HCT116 (cell line): ENCODE measurements around the gene FIZ1. TPM values are rescaled to one million over a fixed set of nuclear protein-coding genes. Genes with fewer than 3 reads are reported as not detected.

Experiments used
- ATAC-seq: fragments of 200-7000 bp; cut with Tn5 transposase; 2 replicates; pipeline ENCODE4 v1.9.1; 2020; ENCODE audit warnings: mild to moderate bottlenecking, moderate library complexity
- BruUV-seq: library from RNA; stranded (reverse); fragments of 400-500 nt; replicated peaks from 2 replicates; lab custom pipeline; 2021; lab: Mats Ljungman, UMichigan
- CTCF ChIA-PET: fragments of 300-600 bp; sonication (Branson Sonifier 250); formaldehyde crosslinking; loops from one replicate; lab custom pipeline; 2021; ENCODE audit warnings: antibody characterized with exemption; lab: Charles Lee
- POLR2A ChIA-PET: fragments of 300-600, 350-600 bp; sonication (Branson Sonifier 250); formaldehyde crosslinking; loops from one replicate; lab custom pipeline; 2021; ENCODE audit warnings: antibody characterized with exemption; lab: Charles Lee
- RAD21 ChIA-PET, 2 experiments: fragments of 300-600 bp; sonication (Branson Sonifier 250); formaldehyde crosslinking; loops; one replicate each; lab custom pipeline; 2023; ENCODE audit warnings: low total read pairs in 2 of 2; ENCODE audit not compliant: uncharacterized antibody in 2 of 2, unreplicated experiment in 2 of 2, low non-redundant PET in 1 of 2; lab: Charles Lee
- DNase-seq: peaks from one replicate; pipeline ENCODE4 v3.0.0-alpha.2; 2010; ENCODE audit warnings: low read depth, low spot score
- H2AFZ ChIP-seq: fragments of 200-600 bp; shearing (Covaris generic), sonication (generic); 2 replicates; pipeline ENCODE4 v1.6.1; 2017; ENCODE audit warnings: low read depth, mixed run types, mixed read lengths, antibody characterized with exemption, low read length; ENCODE audit not compliant: poor library complexity, severe bottlenecking
- H3K27ac ChIP-seq: 2 replicates; pipeline ENCODE4 v1.5.1; 2012; ENCODE audit warnings: low read depth, low read length
- H3K27me3 ChIP-seq: fragments of 200-600 bp; sonication (generic); 2 replicates; pipeline ENCODE4 v1.6.1; 2016; ENCODE audit warnings: mixed run types, low read length, mixed read lengths; ENCODE audit not compliant: insufficient read depth
- H3K36me3 ChIP-seq, 2 experiments: fragments of 200-500 bp in 1 of 2; fragments of 200-600 bp in 1 of 2; sonication (Bioruptor generic) in 1 of 2; sonication (generic) in 1 of 2; 2 replicates each; pipeline versions ENCODE4 v1.5.1 to v1.6.1; 2014 to 2016; ENCODE audit warnings: low read length in 2 of 2, inconsistent platforms in 1 of 2, mixed read lengths in 1 of 2, mixed run types in 1 of 2; ENCODE audit not compliant: insufficient read depth in 2 of 2, control insufficient read depth in 1 of 2
- H3K4me1 ChIP-seq, 2 experiments: fragments of 200-600 bp in 1 of 2; sonication (generic) in 1 of 2; 2 replicates each; pipeline versions ENCODE4 v1.5.1 to v1.6.1; 2012 to 2017; ENCODE audit warnings: low read length in 2 of 2, inconsistent platforms in 1 of 2, mild to moderate bottlenecking in 1 of 2, mixed read lengths in 1 of 2, mixed run types in 1 of 2, moderate library complexity in 1 of 2; ENCODE audit not compliant: insufficient read depth in 2 of 2, control insufficient read depth in 1 of 2
- H3K4me2 ChIP-seq: fragments of 200-600 bp; sonication (generic); 2 replicates; pipeline ENCODE4 v1.6.1; 2017; ENCODE audit warnings: mixed run types, low read length, mixed read lengths
- H3K4me3 ChIP-seq, 2 experiments: fragments of 200-600 bp in 1 of 2; sonication (generic) in 1 of 2; replicated peaks in 1 of 2; 2 replicates each; pipeline ENCODE4 v1.5.1; 2011 to 2016; ENCODE audit warnings: low read length in 2 of 2, control low read depth in 1 of 2, low read depth in 1 of 2, mild to moderate bottlenecking in 1 of 2, mixed read lengths in 1 of 2, mixed run types in 1 of 2
- H3K79me2 ChIP-seq: fragments of 200-600 bp; sonication (generic); 2 replicates; pipeline ENCODE4 v1.6.1; 2017; ENCODE audit warnings: mild to moderate bottlenecking, mixed run types, low read length, moderate library complexity, mixed read lengths; ENCODE audit not compliant: insufficient read depth
- H3K9ac ChIP-seq: fragments of 200-600 bp; sonication (generic); 2 replicates; pipeline ENCODE4 v1.6.1; 2016; ENCODE audit warnings: low read length, mixed read lengths
- H3K9me2 ChIP-seq: fragments of 200-600 bp; sonication (generic), shearing (Covaris generic); 2 replicates; pipeline ENCODE4 v1.6.1; 2017; ENCODE audit warnings: mixed run types, mild to moderate bottlenecking, moderate library complexity; ENCODE audit not compliant: insufficient read depth
- H3K9me3 ChIP-seq, 2 experiments: fragments of 200-500 bp in 1 of 2; fragments of 200-600 bp in 1 of 2; sonication (Bioruptor generic) in 1 of 2; sonication (generic) in 1 of 2; 2 replicates each; pipeline ENCODE4 v1.6.1; 2014 to 2017; ENCODE audit warnings: low read length in 2 of 2, mixed read lengths in 2 of 2, inconsistent platforms in 1 of 2, low read depth in 1 of 2, mild to moderate bottlenecking in 1 of 2, mixed run types in 1 of 2, moderate library complexity in 1 of 2; ENCODE audit not compliant: control insufficient read depth in 1 of 2, insufficient read depth in 1 of 2
- H4K20me1 ChIP-seq: fragments of 200-600 bp; sonication (generic), shearing (Covaris generic); 2 replicates; pipeline ENCODE4 v1.6.1; 2017; ENCODE audit warnings: mixed run types, mild to moderate bottlenecking, moderate library complexity; ENCODE audit not compliant: insufficient read depth
- ATF3 ChIP-seq: IDR thresholded peaks from 2 replicates; pipeline ENCODE4 v1.6.1; 2012
- CBX3 ChIP-seq: IDR thresholded peaks from 2 replicates; pipeline ENCODE4 v1.6.1; 2012; ENCODE audit warnings: low read depth
- CEBPB ChIP-seq: IDR thresholded peaks from 2 replicates; pipeline ENCODE4 v1.6.1; 2012; ENCODE audit warnings: low read depth
- CTCF ChIP-seq, 3 experiments: fragments of 200-600 bp in 1 of 3; sonication (generic) in 1 of 3; IDR thresholded peaks in 2 of 3; conservative IDR thresholded peaks in 1 of 3; 2 replicates each; pipeline ENCODE4 v1.5.1; 2012 to 2017; ENCODE audit warnings: low read depth in 2 of 3, low read length in 2 of 3, antibody characterized with exemption in 1 of 3, borderline replicate concordance in 1 of 3, control low read depth in 1 of 3, mild to moderate bottlenecking in 1 of 3, mixed read lengths in 1 of 3, mixed run types in 1 of 3, moderate library complexity in 1 of 3; ENCODE audit not compliant: insufficient read depth in 1 of 3
- EGR1 ChIP-seq: IDR thresholded peaks from 2 replicates; pipeline ENCODE4 v1.6.1; 2012; ENCODE audit warnings: low read depth
- EZH2 ChIP-seq: fragments of 200-600 bp; sonication (generic); IDR thresholded peaks from 2 replicates; pipeline ENCODE4 v1.6.1; 2017; ENCODE audit warnings: antibody characterized with exemption, mixed run types
- EZH2phosphoT487 ChIP-seq: fragments of 200-600 bp; IDR thresholded peaks from 2 replicates; pipeline ENCODE4 v1.6.1; 2018; ENCODE audit warnings: antibody characterized with exemption, borderline replicate concordance
- FOSL1 ChIP-seq: IDR thresholded peaks from 2 replicates; pipeline ENCODE4 v1.6.1; 2012; ENCODE audit warnings: low read depth
- JUND ChIP-seq: IDR thresholded peaks from 2 replicates; pipeline ENCODE4 v1.6.1; 2012
- POLR2A ChIP-seq: IDR thresholded peaks from 2 replicates; pipeline ENCODE4 v1.7.0; 2011; ENCODE audit warnings: borderline replicate concordance; ENCODE audit not compliant: insufficient read depth, insufficient read length; ENCODE audit errors: extremely low read depth
- POLR2AphosphoS5 ChIP-seq: IDR thresholded peaks from 2 replicates; pipeline ENCODE4 v1.6.1; 2011; ENCODE audit warnings: mild to moderate bottlenecking, low read depth, low read length, moderate library complexity
- RAD21 ChIP-seq: IDR thresholded peaks from 2 replicates; pipeline ENCODE4 v1.6.1; 2012; ENCODE audit warnings: low read depth, mild to moderate bottlenecking
- REST ChIP-seq: IDR thresholded peaks from 2 replicates; pipeline ENCODE4 v1.6.1; 2012; ENCODE audit warnings: low read depth
- SRF ChIP-seq: IDR thresholded peaks from 2 replicates; pipeline ENCODE4 v1.6.1; 2012; ENCODE audit warnings: low read depth
- YY1 ChIP-seq: IDR thresholded peaks from 2 replicates; pipeline ENCODE4 v1.6.1; 2011; ENCODE audit warnings: low read length, low read depth, moderate library complexity, mild to moderate bottlenecking; ENCODE audit not compliant: insufficient replicate concordance; ENCODE audit errors: extremely low read depth
- ZFX ChIP-seq: fragments of 450-650 bp; IDR thresholded peaks from 2 replicates; pipeline ENCODE4 v1.6.1; 2017
- ZNF274 ChIP-seq: fragments of 200-500 bp; sonication (Bioruptor generic); IDR thresholded peaks from 2 replicates; pipeline ENCODE4 v1.6.1; 2014; ENCODE audit warnings: mild to moderate bottlenecking, low read depth, low read length, inconsistent platforms
- intact Hi-C: fragments of 100-400 bp; cut with micrococcal nuclease; formaldehyde crosslinking; loops from 2 replicates; pipeline ENCODE4 v1.10.0; 2022
- total RNA-seq: library from RNA; stranded (reverse); gene quantifications from one replicate; pipeline ENCODE4 v1.2.1, GENCODE V29; 2021; ENCODE audit not compliant: unreplicated experiment

The FIZ1 gene
- total RNA-seq, 1 experiment from 2014 or later: 15.3 TPM

- Histone ChIP-seq H3K9ac (no peak within 1 kb of the TSS), H3K27me3 (no peaks in the 10 kb centered on the region), H3K4me1 (peaks cover 39 to 62% of the 10 kb centered on the region in 2 experiments), H3K4me2 (peak within 1 kb of the TSS; percentile 43), H3K9me3 (no peaks in the 10 kb centered on the region), H4K20me1 (no peaks in the 10 kb centered on the region), H3K4me3 (no peak within 1 kb of the TSS), H3K79me2 (no peaks in the 10 kb centered on the region), H3K36me3 (no peaks in the 10 kb centered on the region), H3K27ac (peak within 1 kb of the TSS; percentile 5; the same call in 1 of the 2 replicates), H2AFZ (no peak within 1 kb of the TSS), H3K9me2 (no peaks in the 10 kb centered on the region)
- no TSS peak for BruUV-seq
- DNase-seq (no peak), ATAC-seq (no peak)
- TF ChIP-seq CTCF (IDR thresholded peaks at IDR 0.05 in 2 of 3, conservative IDR thresholded peaks at IDR 0.05 in 1 of 3; ENCODE audit: borderline replicate concordance in 1 of 3, insufficient read depth in 1 of 3, low read depth in 2 of 3, low read length in 2 of 3) (no peak), CEBPB (no peak), EZH2phosphoT487 (no peak), POLR2A (no peak), ZFX (no peak), FOSL1 (no peak), CBX3 (no peak), RAD21 (no peak), YY1 (no peak), SRF (no peak), ZNF274 (no peak), EGR1 (no peak), REST (no peak), JUND (no peak), ATF3 (no peak), POLR2AphosphoS5 (no peak), EZH2 (no peak)
- CTCF ChIA-PET: no interaction called here
- RAD21 ChIA-PET: no interaction called here
- POLR2A ChIA-PET: no interaction called here
- intact Hi-C loops: loop anchor here (5.0 kb wide), 1 partner anchor 42 kb away; no protein-coding TSS in a partner anchor
Observed at GRCh38 chr19:55545443-55545842, 53.9 kb downstream of the FIZ1 start, which contains the start of gene SBK3. SBK3 (minus strand) TSS chr19:55545543; CDS start chr19:55545543, 0 bp downstream.
